Stomach (tissue), 9 donors: ENCODE data around the gene ARID1B. TPM values are rescaled to one million over a fixed set of nuclear protein-coding genes. Genes with fewer than 3 reads are reported as not detected.
"Not testable (repeated sequence)": the region's sequence is repeated elsewhere in the genome, so short reads cannot be mapped to it uniquely, and the experiment has no call there.

Source experiments
- DNase-seq, 2 donors: peaks; one replicate each; pipeline versions ENCODE4 v3.0.0 to v3.0.0-alpha.2; 2013 to 2019
- H3K27ac ChIP-seq, 5 donors: fragments of 200-600 bp in 4 of 5; sonication (generic) in 4 of 5; one replicate each; pipeline ENCODE4 v1.5.1; 2013 to 2019; ENCODE audit warnings: mild to moderate bottlenecking in 1 of 5, moderate library complexity in 1 of 5
- H3K27me3 ChIP-seq, 3 donors: fragments of 200-600 bp; sonication (generic); one replicate each; pipeline ENCODE4 v1.5.1; 2017 to 2019; ENCODE audit warnings: mixed run types in 1 of 3
- H3K36me3 ChIP-seq, 4 donors: fragments of 200-600 bp; sonication (generic); 1 replicate in 3 of 4; 2 replicates in 1 of 4; pipeline ENCODE4 v1.5.1; 2016 to 2019
- H3K4me1 ChIP-seq, 4 donors: fragments of 200-600 bp; sonication (generic); one replicate each; pipeline ENCODE4 v1.5.1; 2016 to 2019
- H3K4me3 ChIP-seq, 4 donors: fragments of 200-600 bp; sonication (generic) in 3 of 4; one replicate each; pipeline ENCODE4 v1.5.1; 2016 to 2019; ENCODE audit warnings: mild to moderate bottlenecking in 1 of 4
- H3K9me3 ChIP-seq, 4 donors: fragments of 200-600 bp; sonication (generic); one replicate each; pipeline ENCODE4 v1.5.1; 2016 to 2019
- EP300 ChIP-seq: sonication (generic); formaldehyde crosslinking; IDR thresholded peaks from one replicate; pipeline ENCODE4 v1.6.1; 2017; ENCODE audit warnings: antibody characterized with exemption
- POLR2A ChIP-seq, 4 donors: fragments of 450-650 bp; IDR thresholded peaks; one replicate each; pipeline ENCODE4 v1.6.1; 2016; ENCODE audit warnings: antibody characterized with exemption in 4 of 4, control low read depth in 2 of 4, mild to moderate bottlenecking in 1 of 4, moderate library complexity in 1 of 4
- POLR2AphosphoS5 ChIP-seq, 3 donors: sonication (generic); formaldehyde crosslinking; IDR thresholded peaks; one replicate each; pipeline ENCODE4 v1.6.1; 2016; ENCODE audit warnings: antibody characterized with exemption in 3 of 3
- WGBS, 5 donors: extraction: QIAGEN DNeasy Blood & Tissue Kit in 3 of 5; methylation state at CpG; one replicate each; pipeline versions ENCODE4 v1.1.5 to v1.1.7; 2013 to 2018; 5-methylcytosine and 5-hydroxymethylcytosine counted together
- intact Hi-C: fragments of 100-400 bp; cut with DNase I; formaldehyde crosslinking; loops from one replicate; pipeline ENCODE4 v1.15.1; 2023; ENCODE audit warnings: low total_unique reads
- polyA plus RNA-seq, 3 donors: library from polyadenylated mRNA; stranded (reverse); fragments of 200-250 nt; gene quantifications; one replicate each; pipeline ENCODE4 v1.2.3, GENCODE V29; 2013
- total RNA-seq, 5 donors: library from RNA; depleted of rRNA; stranded (reverse); fragments of >200 nt; gene quantifications; one replicate each; pipeline versions ENCODE4 v1.1.0 to v1.2.3, GENCODE V29; 2014 to 2016
- TF ChIP-seq, protein P1 (sequence below), 7 experiments: fragments of 450-650 bp in 4 of 7; fragments of 200-600 bp in 3 of 7; sonication (generic) in 3 of 7; IDR thresholded peaks; one replicate each; pipeline ENCODE4 v1.5.1; 2016 to 2019; ENCODE audit warnings: antibody characterized with exemption in 7 of 7, control low read depth in 2 of 7, mild to moderate bottlenecking in 1 of 7
- donor health status: healthy with polysubstance abuse.
- donor health status: Bipolar disorder and iron deficiency.
- donor health status: healthy.

ARID1B gene
- total and polyA plus RNA-seq, 8 donors, result 8.8 to 183 (median 48.3) TPM

DNA sequence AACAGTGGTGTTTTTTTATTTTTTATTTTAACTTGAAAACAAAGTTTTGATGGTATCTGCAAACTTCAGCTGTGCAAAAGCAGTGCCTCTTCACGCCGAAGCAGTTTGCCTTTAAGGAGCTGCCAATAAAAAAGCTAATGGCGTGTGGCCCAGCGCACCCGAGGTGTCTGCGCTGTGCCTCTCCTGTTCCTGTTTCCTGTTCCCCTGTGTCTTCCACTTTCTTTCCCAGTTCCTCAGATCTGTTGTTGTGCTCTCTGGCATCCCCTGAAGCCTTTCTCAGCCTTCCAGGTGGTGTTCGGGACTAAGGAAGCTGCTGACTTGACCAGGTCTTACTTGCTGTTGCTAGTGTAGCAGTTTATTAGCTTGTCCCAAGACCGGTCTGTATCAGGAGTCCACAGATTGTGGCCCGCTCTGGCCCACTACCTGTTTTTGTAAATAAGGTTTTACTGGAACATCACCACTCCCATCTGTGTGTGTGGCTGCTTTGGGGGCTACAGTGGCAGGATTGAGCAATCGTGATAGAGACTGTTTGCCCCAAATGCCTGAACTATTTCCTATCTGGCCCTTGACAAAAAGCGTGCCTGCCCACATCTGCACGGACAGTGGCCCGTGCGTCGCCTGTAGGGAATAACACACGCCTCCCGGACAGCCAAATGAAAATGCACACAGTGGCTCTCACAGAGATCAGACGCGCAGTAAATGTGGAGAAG lies 367.8 kb downstream of the ARID1B start:
- intact Hi-C loops, result no loop called here
- TF ChIP-seq, protein P1, sequence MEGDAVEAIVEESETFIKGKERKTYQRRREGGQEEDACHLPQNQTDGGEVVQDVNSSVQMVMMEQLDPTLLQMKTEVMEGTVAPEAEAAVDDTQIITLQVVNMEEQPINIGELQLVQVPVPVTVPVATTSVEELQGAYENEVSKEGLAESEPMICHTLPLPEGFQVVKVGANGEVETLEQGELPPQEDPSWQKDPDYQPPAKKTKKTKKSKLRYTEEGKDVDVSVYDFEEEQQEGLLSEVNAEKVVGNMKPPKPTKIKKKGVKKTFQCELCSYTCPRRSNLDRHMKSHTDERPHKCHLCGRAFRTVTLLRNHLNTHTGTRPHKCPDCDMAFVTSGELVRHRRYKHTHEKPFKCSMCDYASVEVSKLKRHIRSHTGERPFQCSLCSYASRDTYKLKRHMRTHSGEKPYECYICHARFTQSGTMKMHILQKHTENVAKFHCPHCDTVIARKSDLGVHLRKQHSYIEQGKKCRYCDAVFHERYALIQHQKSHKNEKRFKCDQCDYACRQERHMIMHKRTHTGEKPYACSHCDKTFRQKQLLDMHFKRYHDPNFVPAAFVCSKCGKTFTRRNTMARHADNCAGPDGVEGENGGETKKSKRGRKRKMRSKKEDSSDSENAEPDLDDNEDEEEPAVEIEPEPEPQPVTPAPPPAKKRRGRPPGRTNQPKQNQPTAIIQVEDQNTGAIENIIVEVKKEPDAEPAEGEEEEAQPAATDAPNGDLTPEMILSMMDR (IDR thresholded peaks at IDR 0.05), result no peak
- TF ChIP-seq POLR2A (IDR thresholded peaks at IDR 0.05), result no peak
- TF ChIP-seq EP300, result no peak
- TF ChIP-seq POLR2AphosphoS5 (IDR thresholded peaks at IDR 0.05), result no peak
- DNase-seq, result no peak
- 69 to 82% (median 81%) methylated on average over 19 of the region's 19 CpGs for WGBS, 5 donors
- Histone ChIP-seq H3K4me1 (peaks cover 0 to 54% (median 25%) of the 10 kb centered on the region in 4 donors), H3K4me3 (no peak overlapping the region), H3K36me3 (peaks cover 0 to 35% (median 33%) of the 10 kb centered on the region in 4 donors), H3K27ac (peak overlapping the region in 3 of 5 donors; percentile 14 to 60 (median 42)), H3K27me3 (no peaks in the 10 kb centered on the region), H3K9me3 (no peaks in the 10 kb centered on the region)

DNA sequence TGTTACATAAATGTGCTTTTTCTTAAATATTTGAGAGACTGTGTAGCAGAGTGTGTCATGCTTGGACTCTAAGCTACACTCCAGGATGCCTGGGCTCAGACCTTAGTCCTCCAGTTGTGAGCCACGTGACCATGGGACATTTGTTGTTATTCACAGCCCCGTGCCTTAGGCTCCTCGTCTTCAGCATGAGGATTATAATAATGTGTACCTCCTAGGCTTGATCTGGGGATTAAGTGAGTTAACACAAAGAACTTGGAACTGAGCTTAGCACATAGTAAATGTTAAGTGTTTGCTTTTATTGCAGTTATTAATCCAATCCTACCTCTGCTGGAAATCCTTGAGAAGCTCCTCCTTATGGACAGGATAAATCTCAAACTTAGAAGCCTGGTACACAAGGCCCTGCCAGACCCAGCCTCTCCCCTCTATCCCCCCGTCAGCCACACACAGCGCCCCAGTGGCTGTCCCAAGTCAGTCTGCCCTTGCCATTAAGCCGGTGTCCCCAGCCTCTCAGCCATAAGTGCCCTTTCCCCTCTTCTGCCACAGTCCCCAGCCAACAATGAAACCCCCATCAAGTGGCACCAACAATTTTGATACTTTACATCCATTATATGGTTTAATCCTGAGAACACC lies 368.6 kb downstream of the ARID1B start:
- WGBS, 5 donors, result 71 to 79% (median 74%) methylated on average over 6 of the region's 6 CpGs
- H3K27ac ChIP-seq, result peak overlapping the region in 2 of 5 donors; percentile 42 to 60
- no peak for DNase-seq
- H3K36me3 ChIP-seq, result peaks cover 5 to 35% (median 33%) of the 10 kb centered on the region in 4 donors
- intact Hi-C loops, result no loop called here
- TF ChIP-seq EP300 (no peak), POLR2A (IDR thresholded peaks at IDR 0.05) (no peak), POLR2AphosphoS5 (IDR thresholded peaks at IDR 0.05) (no peak)
- TF ChIP-seq, protein P1 (IDR thresholded peaks at IDR 0.05), result no peak
- H3K4me1 ChIP-seq, result peaks cover 0 to 54% (median 25%) of the 10 kb centered on the region in 4 donors
- H3K27me3 ChIP-seq, result no peaks in the 10 kb centered on the region
- no peak overlapping the region for H3K4me3 ChIP-seq
- H3K9me3 ChIP-seq, result no peaks in the 10 kb centered on the region

DNA sequence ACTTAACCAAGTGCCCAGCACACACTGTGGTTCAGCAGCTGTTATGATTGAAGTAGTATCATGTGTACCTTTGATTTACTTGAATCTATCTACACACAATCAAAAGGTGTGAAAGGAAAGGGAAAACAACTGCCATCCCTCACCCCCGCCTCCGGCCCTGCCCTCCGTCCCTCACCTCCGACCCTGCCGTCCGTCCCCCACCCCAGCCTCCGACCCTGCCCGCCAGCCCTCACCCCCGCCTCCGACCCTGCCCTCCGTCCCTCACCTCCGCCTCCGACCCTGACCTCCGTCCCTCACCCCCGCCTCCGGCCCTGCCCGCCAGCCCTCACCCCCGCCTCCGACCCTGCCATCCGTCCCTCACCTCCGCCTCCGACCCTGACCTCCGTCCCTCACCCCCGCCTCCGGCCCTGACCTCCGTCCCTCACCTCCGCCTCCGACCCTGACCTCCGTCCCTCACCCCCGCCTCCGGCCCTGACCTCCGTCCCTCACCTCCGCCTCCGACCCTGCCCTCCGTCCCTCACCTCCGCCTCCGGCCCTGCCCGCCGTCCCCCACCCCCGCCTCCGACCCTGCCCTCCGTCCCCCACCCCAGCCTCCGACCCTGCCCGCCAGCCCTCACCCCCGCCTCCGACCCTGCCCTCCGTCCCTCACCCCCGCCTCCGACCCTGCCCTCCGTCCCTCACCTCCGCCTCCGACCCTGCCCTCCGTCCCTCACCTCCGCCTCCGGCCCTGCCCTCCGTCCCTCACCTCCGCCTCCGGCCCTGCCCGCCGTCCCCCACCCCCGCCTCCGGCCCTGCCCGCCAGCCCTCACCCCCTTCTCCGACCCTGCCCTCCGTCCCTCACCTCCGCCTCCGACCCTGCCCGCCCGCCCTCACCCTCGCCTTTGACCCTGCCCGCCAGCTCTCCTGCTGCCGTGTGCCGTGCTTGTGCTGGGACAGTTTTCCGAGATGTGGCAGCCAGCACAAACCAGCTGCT lies 370.2 kb downstream of the ARID1B start:
- intact Hi-C loops, DNase-seq, H3K9me3 ChIP-seq, H3K4me3 ChIP-seq, H3K27me3 ChIP-seq: not testable (repeated sequence)
- 90 to 97% (median 93%) methylated on average over 47 to 71 of the region's 74 CpGs for WGBS, 5 donors
- peak overlapping the region in 3 of 5 donors; percentile 36 to 76 (median 71) for H3K27ac ChIP-seq
- H3K36me3 ChIP-seq, result peaks cover 5 to 29% (median 27%) of the 10 kb centered on the region in 4 donors
- H3K4me1 ChIP-seq, result peaks cover 0 to 54% (median 27%) of the 10 kb centered on the region in 4 donors

DNA sequence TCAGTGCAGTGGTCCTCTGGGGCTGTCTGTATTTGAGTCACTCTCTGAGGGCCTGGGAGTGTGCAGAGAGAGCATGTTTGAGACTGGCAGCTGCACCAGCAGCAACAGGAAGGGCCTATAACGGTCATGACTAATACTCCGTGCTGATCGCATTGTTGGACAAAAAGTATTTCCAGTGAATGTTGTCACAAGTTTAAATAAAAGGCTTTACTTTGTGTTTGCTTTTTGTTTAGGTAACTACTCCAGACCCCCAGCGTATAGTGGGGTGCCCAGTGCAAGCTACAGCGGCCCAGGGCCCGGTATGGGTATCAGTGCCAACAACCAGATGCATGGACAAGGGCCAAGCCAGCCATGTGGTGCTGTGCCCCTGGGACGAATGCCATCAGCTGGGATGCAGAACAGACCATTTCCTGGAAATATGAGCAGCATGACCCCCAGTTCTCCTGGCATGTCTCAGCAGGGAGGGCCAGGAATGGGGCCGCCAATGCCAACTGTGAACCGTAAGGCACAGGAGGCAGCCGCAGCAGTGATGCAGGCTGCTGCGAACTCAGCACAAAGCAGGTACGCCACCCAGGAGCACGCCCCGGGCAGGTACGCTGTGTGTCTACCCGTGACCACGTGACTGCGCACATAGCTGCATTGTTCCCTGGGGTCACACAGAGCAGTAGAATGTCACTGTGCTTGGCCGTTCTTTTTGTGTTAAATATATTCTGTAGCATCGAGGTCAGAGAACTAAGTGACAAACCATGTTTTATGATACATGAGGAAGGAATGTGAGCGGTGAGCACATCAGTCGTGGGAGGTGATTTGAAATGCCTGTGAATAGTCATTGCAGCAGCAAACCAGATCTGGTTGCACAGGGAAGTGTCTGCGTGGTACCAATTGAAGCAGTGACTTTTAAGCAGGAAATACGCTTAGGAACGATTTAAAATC lies 371.5 kb downstream of the ARID1B start:
- Histone ChIP-seq H3K9me3 (no peaks in the 10 kb centered on the region), H3K27me3 (no peaks in the 10 kb centered on the region), H3K27ac (peak overlapping the region in 4 of 5 donors; percentile 32 to 76 (median 54)), H3K4me1 (peaks cover 0 to 43% (median 25%) of the 10 kb centered on the region in 4 donors), H3K36me3 (peaks cover 5 to 29% (median 27%) of the 10 kb centered on the region in 4 donors), H3K4me3 (no peak overlapping the region)
- WGBS, 5 donors, result 70 to 83% (median 80%) methylated on average over 21 to 25 of the region's 25 CpGs
- TF ChIP-seq EP300 (peak; percentile 54), POLR2AphosphoS5 (IDR thresholded peaks at IDR 0.05) (peak; percentile 66 to 76 (median 74)), POLR2A (IDR thresholded peaks at IDR 0.05) (no peak)
- intact Hi-C loops, result no loop called here
- peak; percentile 32 to 79 for DNase-seq
